HUES64 (cell line): ENCODE data around the gene DICER1. TPM values are rescaled to one million over a fixed set of nuclear protein-coding genes. Genes with fewer than 3 reads are reported as not detected.
A peak's percentile ranks its signal among the peaks of the same experiment; 100 is the strongest.
"Not testable (repeated sequence)": the region's sequence is repeated elsewhere in the genome, so short reads cannot be mapped to it uniquely, and the experiment has no call there.

Experiments
- H3K27ac ChIP-seq: 2 replicates; pipeline ENCODE4 v1.7.0; 2013; ENCODE audit warnings: low read depth, low read length, inconsistent platforms
- H3K27me3 ChIP-seq: 2 replicates; pipeline ENCODE4 v1.6.1; 2013; ENCODE audit warnings: mild to moderate bottlenecking, low read length; ENCODE audit not compliant: insufficient read depth
- H3K36me3 ChIP-seq: 2 replicates; pipeline ENCODE4 v1.6.1; 2013; ENCODE audit warnings: mild to moderate bottlenecking, low read length; ENCODE audit not compliant: insufficient read depth
- H3K4me1 ChIP-seq: 2 replicates; pipeline ENCODE4 v1.6.1; 2013; ENCODE audit warnings: mild to moderate bottlenecking, low read length, moderate library complexity; ENCODE audit not compliant: insufficient read depth
- H3K4me3 ChIP-seq: 2 replicates; pipeline ENCODE4 v1.5.1; 2013; ENCODE audit warnings: mild to moderate bottlenecking, low read length, moderate library complexity
- H3K9ac ChIP-seq: 2 replicates; pipeline ENCODE4 v1.6.1; 2013; ENCODE audit warnings: mild to moderate bottlenecking, low read depth, low read length
- H3K9me3 ChIP-seq: 2 replicates; pipeline ENCODE4 v1.6.1; 2013; ENCODE audit warnings: low read depth, low read length; ENCODE audit not compliant: insufficient read depth
- WGBS: fragments of 150-250, 120-280 bp; methylation state at CpG from one replicate; pipeline ENCODE4 v1.1.7; 2013; ENCODE audit warnings: missing lambda C conversion rate; 5-methylcytosine and 5-hydroxymethylcytosine counted together
- polyA plus RNA-seq, 2 experiments: library from polyadenylated mRNA; stranded (reverse); fragments of 50-300 nt; gene quantifications; one replicate each; pipeline ENCODE4 v1.2.3, GENCODE V29; 2013

The DICER1 gene, protein sequence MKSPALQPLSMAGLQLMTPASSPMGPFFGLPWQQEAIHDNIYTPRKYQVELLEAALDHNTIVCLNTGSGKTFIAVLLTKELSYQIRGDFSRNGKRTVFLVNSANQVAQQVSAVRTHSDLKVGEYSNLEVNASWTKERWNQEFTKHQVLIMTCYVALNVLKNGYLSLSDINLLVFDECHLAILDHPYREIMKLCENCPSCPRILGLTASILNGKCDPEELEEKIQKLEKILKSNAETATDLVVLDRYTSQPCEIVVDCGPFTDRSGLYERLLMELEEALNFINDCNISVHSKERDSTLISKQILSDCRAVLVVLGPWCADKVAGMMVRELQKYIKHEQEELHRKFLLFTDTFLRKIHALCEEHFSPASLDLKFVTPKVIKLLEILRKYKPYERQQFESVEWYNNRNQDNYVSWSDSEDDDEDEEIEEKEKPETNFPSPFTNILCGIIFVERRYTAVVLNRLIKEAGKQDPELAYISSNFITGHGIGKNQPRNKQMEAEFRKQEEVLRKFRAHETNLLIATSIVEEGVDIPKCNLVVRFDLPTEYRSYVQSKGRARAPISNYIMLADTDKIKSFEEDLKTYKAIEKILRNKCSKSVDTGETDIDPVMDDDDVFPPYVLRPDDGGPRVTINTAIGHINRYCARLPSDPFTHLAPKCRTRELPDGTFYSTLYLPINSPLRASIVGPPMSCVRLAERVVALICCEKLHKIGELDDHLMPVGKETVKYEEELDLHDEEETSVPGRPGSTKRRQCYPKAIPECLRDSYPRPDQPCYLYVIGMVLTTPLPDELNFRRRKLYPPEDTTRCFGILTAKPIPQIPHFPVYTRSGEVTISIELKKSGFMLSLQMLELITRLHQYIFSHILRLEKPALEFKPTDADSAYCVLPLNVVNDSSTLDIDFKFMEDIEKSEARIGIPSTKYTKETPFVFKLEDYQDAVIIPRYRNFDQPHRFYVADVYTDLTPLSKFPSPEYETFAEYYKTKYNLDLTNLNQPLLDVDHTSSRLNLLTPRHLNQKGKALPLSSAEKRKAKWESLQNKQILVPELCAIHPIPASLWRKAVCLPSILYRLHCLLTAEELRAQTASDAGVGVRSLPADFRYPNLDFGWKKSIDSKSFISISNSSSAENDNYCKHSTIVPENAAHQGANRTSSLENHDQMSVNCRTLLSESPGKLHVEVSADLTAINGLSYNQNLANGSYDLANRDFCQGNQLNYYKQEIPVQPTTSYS (N-terminal part only)
- polyA plus RNA-seq (2013, experiment 1 of 2) = 46.9 TPM
- polyA plus RNA-seq (2013, experiment 2 of 2) = 49.3 TPM

DNA sequence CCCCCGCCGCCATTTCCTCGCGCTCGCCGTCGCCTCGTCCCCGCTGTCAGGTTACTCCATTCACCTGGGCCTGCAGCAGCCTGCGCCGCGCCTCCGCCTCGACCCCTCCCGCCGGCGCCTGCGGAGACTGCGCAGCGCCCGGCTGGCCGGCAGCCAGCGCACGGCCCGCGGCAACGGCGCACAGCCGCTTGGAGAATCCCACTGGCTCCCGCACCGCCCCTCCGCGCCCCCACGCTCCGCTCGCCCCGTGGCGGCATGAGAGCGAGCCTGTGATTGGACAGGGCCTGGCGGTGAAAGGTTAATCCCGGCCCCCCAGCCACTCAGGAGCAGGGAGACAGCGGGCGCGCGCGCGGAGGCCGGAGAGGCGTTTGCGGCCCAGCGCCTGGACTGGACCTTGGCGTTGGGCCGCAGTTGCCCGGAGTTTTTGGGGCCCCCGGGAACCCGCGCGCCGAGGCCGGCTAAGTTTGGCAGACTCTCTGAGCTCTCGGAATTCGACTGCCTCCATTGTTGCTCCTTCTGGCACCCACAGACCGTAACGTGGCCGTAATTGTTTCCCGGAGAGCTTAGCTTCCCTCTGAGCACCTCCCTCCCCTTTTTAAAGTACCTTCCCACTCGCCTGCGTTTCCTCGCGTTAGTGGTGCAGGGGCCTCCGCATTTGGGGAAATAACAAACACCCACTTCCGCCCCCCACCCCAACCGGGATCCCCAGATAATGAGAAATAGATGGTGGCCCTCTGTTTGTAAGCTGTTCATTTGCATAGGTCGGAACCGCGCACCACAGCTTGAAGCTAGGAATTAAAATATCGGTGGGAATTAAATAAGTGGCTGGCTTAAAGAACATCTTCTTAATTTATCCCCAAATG, at the start of gene DICER1:
TSS of gene DICER1 (minus strand) at position 203 of the 863 bp plus-strand sequence. CDS start 24,071 bp downstream, outside the sequence.
- Histone ChIP-seq H3K27ac (peak within 1 kb of the TSS; percentile 82), H3K27me3 (no peaks in the 10 kb centered on the region), H3K36me3 (no peaks in the 10 kb centered on the region), H3K4me3 (peak within 1 kb of the TSS; percentile 85), H3K9me3 (no peaks in the 10 kb centered on the region), H3K9ac (peak within 1 kb of the TSS; percentile 90), H3K4me1 (peaks cover 18% of the 10 kb centered on the region)
- WGBS = under 1% methylated on average over 75 of the region's 77 CpGs

DNA sequence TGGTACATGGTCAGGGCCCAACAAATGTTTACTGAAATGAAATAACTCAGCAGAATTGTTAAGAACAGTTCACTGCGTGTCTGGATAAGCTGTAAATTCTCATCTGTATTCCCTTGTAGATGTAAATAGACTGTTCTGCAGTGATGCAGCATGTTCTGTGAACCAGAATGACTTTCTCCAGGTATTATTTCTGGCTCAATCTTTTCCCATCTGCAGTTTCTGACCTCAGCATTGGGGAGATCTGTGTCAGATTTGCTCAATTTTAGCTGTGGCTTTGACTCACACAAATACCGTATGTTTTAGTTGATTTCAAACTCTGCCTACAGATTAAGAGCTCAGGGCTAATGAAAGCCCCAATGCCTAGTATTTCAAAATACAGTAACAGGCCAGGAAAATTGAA, 49.2 kb upstream of the DICER1 start:
- WGBS = 97% methylated on average over 2 of the region's 2 CpGs
- H3K9me3 ChIP-seq = peaks cover 13% of the 10 kb centered on the region
- no peaks in the 10 kb centered on the region for H3K36me3 ChIP-seq
- H3K27me3 ChIP-seq = no peaks in the 10 kb centered on the region
- H3K4me1 ChIP-seq = no peaks in the 10 kb centered on the region
- H3K4me3 ChIP-seq = no peak overlapping the region
- no peak overlapping the region for H3K27ac ChIP-seq
- H3K9ac ChIP-seq = no peak overlapping the region

DNA sequence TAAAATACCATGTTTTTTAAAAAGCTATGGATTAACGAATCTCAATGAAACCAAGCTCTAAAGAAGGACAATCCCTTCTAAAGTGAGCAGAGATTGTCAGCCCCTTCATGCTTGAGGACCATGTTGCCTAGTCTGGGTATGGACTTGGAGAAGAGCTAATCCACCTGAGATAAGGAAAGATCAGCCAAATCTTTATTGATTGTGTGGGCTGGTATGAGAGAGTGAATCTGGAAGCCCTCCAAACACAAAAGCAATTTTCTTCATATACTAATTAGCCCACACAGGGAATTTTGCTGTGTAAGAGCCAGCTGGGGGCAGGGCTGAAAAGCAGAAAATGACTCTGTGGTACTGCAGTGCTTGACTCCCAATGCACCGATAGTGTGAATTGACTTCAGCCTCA, 47.4 kb upstream of the DICER1 start:
- Histone ChIP-seq H3K27ac (no peak overlapping the region), H3K9me3 (peaks cover 13% of the 10 kb centered on the region), H3K4me1 (0 out of 2 replicates have a peak, but pooled peaks cover 2% of the 10 kb centered on the region), H3K9ac (no peak overlapping the region), H3K4me3 (no peak overlapping the region), H3K27me3 (no peaks in the 10 kb centered on the region), H3K36me3 (no peaks in the 10 kb centered on the region)
- 98% methylated on average over 2 of the region's 2 CpGs for WGBS

DNA sequence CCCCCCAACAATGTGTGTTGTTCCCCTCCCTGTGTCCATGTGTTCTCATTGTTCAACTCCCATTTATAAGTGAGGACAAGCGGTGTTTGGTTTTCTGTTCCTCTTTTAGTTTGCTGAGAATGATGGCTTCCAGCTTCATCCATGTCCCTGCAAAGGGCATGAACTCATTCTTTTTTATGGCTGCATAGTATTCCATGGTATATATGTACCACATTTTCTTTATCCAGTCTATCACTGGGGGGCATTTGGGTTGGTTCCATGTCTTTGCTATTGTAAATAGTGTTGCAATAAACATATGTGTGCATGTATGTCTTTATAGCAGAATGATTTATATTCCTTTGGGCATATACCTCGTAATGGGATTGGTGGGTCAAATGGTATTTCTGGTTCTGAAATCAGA, 44.4 kb upstream of the DICER1 start:
- H3K36me3 ChIP-seq, H3K27ac ChIP-seq, H3K9ac ChIP-seq, H3K27me3 ChIP-seq, H3K4me3 ChIP-seq: not testable (repeated sequence)
- H3K9me3 ChIP-seq = peaks cover 13% of the 10 kb centered on the region
- H3K4me1 ChIP-seq = peaks cover 22% of the 10 kb centered on the region
- 96% methylated on average over 2 of the region's 2 CpGs for WGBS

DNA sequence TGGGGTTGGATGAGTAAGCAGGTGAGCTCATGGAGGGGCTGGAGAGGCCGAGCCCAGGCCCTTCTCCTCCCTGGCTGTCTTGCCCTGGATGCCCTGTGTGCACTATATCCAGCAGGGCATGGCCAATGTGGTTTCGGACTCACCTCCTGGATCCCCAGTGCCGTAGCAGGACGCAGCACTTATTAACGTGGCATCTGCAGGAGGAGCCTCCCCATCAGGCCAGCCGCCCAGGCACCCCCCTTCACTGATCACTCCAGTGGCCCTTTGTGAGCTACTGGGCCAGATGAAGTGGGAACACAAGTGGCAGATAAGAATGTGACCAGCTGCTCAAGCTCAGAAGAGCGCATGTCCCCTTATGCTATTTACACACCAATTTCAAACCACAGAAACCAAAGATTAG, 43.1 kb upstream of the DICER1 start:
- Histone ChIP-seq H3K27me3 (no peaks in the 10 kb centered on the region), H3K27ac (no peak overlapping the region), H3K9ac (no peak overlapping the region), H3K4me1 (peaks cover 22% of the 10 kb centered on the region), H3K36me3 (no peaks in the 10 kb centered on the region), H3K9me3 (peaks cover 9% of the 10 kb centered on the region), H3K4me3 (no peak overlapping the region)
- 94% methylated on average over 7 of the region's 7 CpGs for WGBS

DNA sequence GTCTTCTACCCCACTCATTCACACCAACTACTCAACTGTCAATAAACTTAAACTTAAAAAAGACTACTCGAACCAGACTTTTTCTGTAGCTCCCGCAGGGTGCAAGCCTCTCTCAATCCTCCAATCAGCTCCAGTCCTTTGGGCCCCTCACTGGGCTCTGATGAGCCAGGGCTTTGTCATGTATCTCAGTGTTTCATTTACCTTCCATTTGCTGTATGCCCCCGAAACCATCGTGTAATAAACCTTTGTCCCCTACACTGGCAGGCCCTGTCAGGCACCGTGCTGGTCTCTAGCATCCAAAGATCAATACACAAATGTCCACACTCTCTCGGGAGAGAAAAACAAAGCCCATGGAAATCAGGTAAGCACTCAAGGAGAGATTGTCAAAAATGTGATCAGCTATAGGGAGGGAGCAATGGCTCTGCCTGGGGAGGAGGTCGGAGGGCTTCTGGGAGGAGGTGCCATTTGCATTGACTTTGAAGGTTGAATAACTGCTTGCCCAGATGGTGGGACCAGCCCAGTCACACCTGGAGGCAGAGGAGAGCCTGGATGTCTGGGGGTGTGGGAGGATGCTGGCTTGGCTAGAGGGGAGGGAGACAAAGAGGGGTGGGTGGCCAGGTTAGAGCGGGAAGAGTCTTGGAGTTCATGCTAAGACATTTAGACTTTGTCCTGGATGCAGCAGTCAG, 42.1 kb upstream of the DICER1 start:
- H3K27ac ChIP-seq = no peak overlapping the region
- 42% methylated on average over 8 of the region's 8 CpGs for WGBS
- H3K9ac ChIP-seq = no peak overlapping the region
- H3K4me1 ChIP-seq = peaks cover 22% of the 10 kb centered on the region
- H3K9me3 ChIP-seq = no peaks in the 10 kb centered on the region
- no peaks in the 10 kb centered on the region for H3K27me3 ChIP-seq
- no peak overlapping the region for H3K4me3 ChIP-seq
- H3K36me3 ChIP-seq = no peaks in the 10 kb centered on the region

DNA sequence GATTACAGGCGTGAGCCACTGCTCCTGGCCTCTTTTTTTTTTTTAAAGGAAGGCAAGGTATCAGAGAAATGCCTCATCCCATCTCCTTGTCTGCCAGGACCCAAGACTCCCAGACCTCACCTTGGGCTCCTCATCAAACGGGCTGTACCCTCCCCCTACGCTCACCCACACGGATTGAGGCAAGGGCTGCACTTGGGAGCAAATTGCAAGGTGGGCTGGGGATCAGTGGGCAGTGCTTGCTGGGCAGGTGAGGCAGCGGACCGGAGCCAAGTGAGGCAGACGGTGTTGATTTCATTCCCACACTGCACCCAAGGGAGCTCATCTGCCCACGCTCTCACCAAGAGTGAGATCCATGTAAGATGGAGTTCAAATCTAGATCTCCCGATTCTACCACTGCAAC, 41.0 kb upstream of the DICER1 start:
- Histone ChIP-seq H3K27me3 (no peaks in the 10 kb centered on the region), H3K27ac (no peak overlapping the region), H3K4me1 (peaks cover 22% of the 10 kb centered on the region), H3K36me3 (no peaks in the 10 kb centered on the region), H3K9me3 (no peaks in the 10 kb centered on the region), H3K4me3 (no peak overlapping the region), H3K9ac (no peak overlapping the region)
- WGBS = 89% methylated on average over 9 of the region's 9 CpGs

DNA sequence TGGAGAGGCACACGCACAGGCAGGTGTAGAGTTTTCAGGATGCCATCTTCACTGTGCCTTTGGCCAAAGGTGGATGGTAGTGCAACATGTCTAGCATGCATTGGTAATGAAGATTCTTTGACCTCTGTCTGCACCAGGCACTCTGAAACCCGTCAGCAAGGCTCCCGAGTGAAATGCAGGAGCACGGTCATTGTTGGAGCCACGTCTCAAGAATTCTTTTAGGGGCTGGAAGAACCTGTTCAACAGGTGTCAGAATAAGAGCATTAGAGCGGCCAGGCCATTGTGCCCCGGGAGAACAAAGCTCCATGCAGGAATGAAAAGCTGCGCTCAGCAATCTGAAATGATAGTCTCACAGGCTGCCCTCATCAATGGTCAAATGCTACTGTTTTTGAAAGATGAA, 40.2 kb upstream of the DICER1 start:
- H3K27ac ChIP-seq = no peak overlapping the region; the same call in 1 of the 2 replicates
- WGBS = 85% methylated on average over 8 of the region's 8 CpGs
- H3K9me3 ChIP-seq = no peaks in the 10 kb centered on the region
- no peaks in the 10 kb centered on the region for H3K27me3 ChIP-seq
- H3K9ac ChIP-seq = no peak overlapping the region
- no peaks in the 10 kb centered on the region for H3K36me3 ChIP-seq
- H3K4me1 ChIP-seq = peaks cover 22% of the 10 kb centered on the region
- no peak overlapping the region for H3K4me3 ChIP-seq

DNA sequence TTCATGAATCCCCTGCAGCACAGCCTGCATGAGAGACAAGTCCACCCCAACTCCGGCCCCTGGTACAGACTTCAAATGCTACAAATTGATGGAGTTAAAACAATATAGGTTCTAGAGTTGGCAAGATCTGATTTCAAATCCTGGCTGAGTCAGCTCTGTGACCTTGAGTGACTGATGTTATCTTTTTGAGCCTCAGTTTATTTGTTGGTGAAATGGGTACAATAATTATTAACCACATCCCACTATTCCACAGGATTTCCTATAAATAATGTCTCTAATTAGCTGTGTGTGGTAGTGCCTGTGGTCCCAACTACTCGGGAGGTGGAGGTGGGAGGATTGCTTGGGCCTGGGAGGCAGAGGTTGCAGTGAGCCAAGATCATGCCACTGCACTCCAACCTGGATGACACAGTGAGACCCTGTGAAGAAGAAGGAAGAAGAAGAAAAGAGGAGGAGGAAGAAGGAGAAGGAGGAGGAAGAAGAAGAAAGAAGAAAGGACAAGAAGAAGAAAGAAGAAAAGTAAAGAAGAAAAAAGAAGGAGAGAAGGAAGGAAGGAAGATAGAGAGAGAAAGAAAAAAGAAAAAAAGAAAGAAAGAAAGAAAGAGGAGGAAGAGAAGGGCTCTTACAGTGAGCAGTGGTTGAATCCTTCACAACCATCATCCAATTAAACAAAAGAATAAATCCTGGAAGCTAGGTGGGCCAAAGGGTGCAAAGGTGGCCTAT, 39.7 kb upstream of the DICER1 start:
- H3K9me3 ChIP-seq = no peaks in the 10 kb centered on the region
- no peaks in the 10 kb centered on the region for H3K36me3 ChIP-seq
- peaks cover 22% of the 10 kb centered on the region for H3K4me1 ChIP-seq
- 94% methylated on average over 2 of the region's 2 CpGs for WGBS
- no peak overlapping the region for H3K4me3 ChIP-seq
- H3K27ac ChIP-seq = no peak overlapping the region; the same call in 1 of the 2 replicates
- H3K9ac ChIP-seq = no peak overlapping the region
- no peaks in the 10 kb centered on the region for H3K27me3 ChIP-seq
